KMS-11 (cell line): Measurements from ENCODE around the gene CAMKMT.

ENCODE experiments used
- H2AFZ ChIP-seq: fragments of 200-600 bp; sonication (generic); 2 replicates; pipeline ENCODE4 v1.6.1; 2016; ENCODE audit warnings: antibody characterized with exemption, mixed run types, low read depth
- H3K27ac ChIP-seq: fragments of 200-600 bp; sonication (generic); 2 replicates; pipeline ENCODE4 v1.6.1; 2016; ENCODE audit warnings: mild to moderate bottlenecking, mixed run types
- H3K27me3 ChIP-seq: fragments of 200-600 bp; sonication (generic); 2 replicates; pipeline ENCODE4 v1.6.1; 2017; ENCODE audit warnings: mild to moderate bottlenecking, low read depth, mixed run types, moderate library complexity; ENCODE audit not compliant: insufficient read depth
- H3K36me3 ChIP-seq: fragments of 200-600 bp; sonication (generic); 2 replicates; pipeline ENCODE4 v1.6.1; 2017; ENCODE audit warnings: mild to moderate bottlenecking, mixed run types; ENCODE audit not compliant: insufficient read depth
- H3K4me1 ChIP-seq: fragments of 200-600 bp; sonication (generic); 2 replicates; pipeline ENCODE4 v1.6.1; 2016; ENCODE audit warnings: mild to moderate bottlenecking, low read depth, mixed run types; ENCODE audit not compliant: poor library complexity, severe bottlenecking
- H3K4me2 ChIP-seq: fragments of 200-600 bp; sonication (generic); 2 replicates; pipeline ENCODE4 v1.7.0; 2016; ENCODE audit warnings: mild to moderate bottlenecking, mixed run types
- H3K4me3 ChIP-seq: fragments of 200-600 bp; sonication (generic); IDR thresholded peaks from 2 replicates; pipeline ENCODE4 v1.6.1; 2017; ENCODE audit warnings: low read depth, low read length, mixed read lengths; ENCODE audit not compliant: insufficient read depth
- H3K79me2 ChIP-seq: fragments of 200-600 bp; sonication (generic); 2 replicates; pipeline ENCODE4 v1.6.1; 2016; ENCODE audit warnings: low read depth, mixed run types; ENCODE audit not compliant: insufficient read depth
- H3K9ac ChIP-seq: fragments of 200-600 bp; sonication (generic); 2 replicates; pipeline ENCODE4 v1.6.1; 2016; ENCODE audit warnings: mild to moderate bottlenecking, mixed run types
- H4K20me1 ChIP-seq: fragments of 200-600 bp; sonication (generic); 2 replicates; pipeline ENCODE4 v1.6.1; 2016; ENCODE audit warnings: mild to moderate bottlenecking, mixed run types; ENCODE audit not compliant: insufficient read depth
- TF ChIP-seq, protein P1 (sequence below): fragments of 200-600 bp; sonication (generic); conservative IDR thresholded peaks from 2 replicates; pipeline ENCODE4 v1.6.1; 2017; ENCODE audit warnings: low read depth, mild to moderate bottlenecking, antibody characterized with exemption, low read length, moderate library complexity, mixed read lengths

CAMKMT gene

DNA sequence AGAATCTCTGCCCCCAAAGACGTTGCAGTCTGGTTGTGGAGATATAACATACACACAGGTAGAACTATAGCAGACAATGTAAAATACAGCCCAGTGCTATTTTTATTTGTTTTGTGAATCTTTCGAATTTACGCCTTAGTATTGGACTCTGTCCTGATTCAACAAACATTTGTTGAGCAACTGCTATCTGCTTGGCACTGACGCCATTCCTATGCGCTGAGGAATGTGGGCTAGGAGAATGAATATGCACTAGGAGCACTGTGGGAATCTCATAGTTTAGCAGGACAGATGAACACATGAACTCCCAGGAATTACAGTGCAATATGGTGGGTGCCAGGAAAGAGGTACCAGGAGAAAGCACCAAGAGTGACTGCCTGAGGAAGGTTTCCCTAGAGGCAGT lies 398.1 kb downstream of the CAMKMT start:
- H3K27me3 ChIP-seq, result no peaks in the 10 kb centered on the region
- H3K4me3 ChIP-seq, result no peak overlapping the region
- no peak overlapping the region for H3K9ac ChIP-seq
- H3K27ac ChIP-seq, result no peak overlapping the region
- no peaks in the 10 kb centered on the region for H4K20me1 ChIP-seq
- H2AFZ ChIP-seq, result no peak overlapping the region
- TF ChIP-seq, protein P1, sequence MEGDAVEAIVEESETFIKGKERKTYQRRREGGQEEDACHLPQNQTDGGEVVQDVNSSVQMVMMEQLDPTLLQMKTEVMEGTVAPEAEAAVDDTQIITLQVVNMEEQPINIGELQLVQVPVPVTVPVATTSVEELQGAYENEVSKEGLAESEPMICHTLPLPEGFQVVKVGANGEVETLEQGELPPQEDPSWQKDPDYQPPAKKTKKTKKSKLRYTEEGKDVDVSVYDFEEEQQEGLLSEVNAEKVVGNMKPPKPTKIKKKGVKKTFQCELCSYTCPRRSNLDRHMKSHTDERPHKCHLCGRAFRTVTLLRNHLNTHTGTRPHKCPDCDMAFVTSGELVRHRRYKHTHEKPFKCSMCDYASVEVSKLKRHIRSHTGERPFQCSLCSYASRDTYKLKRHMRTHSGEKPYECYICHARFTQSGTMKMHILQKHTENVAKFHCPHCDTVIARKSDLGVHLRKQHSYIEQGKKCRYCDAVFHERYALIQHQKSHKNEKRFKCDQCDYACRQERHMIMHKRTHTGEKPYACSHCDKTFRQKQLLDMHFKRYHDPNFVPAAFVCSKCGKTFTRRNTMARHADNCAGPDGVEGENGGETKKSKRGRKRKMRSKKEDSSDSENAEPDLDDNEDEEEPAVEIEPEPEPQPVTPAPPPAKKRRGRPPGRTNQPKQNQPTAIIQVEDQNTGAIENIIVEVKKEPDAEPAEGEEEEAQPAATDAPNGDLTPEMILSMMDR, result no peak
- H3K36me3 ChIP-seq, result no peaks in the 10 kb centered on the region
- no peaks in the 10 kb centered on the region for H3K79me2 ChIP-seq
- peaks cover 14% of the 10 kb centered on the region for H3K4me1 ChIP-seq
- peak overlapping the region; percentile 58 for H3K4me2 ChIP-seq

DNA sequence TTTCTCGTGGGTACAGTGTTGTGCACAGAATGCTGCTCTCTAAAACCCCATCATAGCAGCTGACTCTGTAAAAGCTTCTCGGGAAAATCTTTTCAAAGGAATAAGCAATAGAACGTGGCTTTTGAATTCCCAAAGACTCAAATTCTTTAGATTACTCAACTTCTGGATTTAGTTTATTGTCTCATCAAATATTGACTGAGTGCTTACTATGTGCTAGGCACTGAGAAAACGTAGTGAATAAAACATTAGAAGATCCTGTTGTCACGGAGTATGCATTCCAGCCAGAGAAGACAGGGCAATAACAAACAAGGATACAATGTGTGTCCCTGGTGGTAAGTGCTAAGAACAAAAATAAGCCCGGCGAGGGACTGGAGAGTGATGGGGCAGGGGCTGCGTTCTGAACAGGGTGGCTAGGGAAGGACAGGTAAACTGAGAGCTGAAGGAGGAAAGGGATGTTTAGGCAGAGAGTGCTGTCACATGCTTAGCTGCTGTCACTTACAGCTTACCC lies 401.6 kb downstream of the CAMKMT start:
- no peak overlapping the region for H2AFZ ChIP-seq
- H3K4me1 ChIP-seq, result peaks cover 14% of the 10 kb centered on the region
- H3K9ac ChIP-seq, result no peak overlapping the region
- no peaks in the 10 kb centered on the region for H3K27me3 ChIP-seq
- H4K20me1 ChIP-seq, result no peaks in the 10 kb centered on the region
- H3K4me3 ChIP-seq, result no peak overlapping the region
- no peak overlapping the region for H3K4me2 ChIP-seq
- H3K27ac ChIP-seq, result no peak overlapping the region
- TF ChIP-seq, protein P1, result no peak
- H3K79me2 ChIP-seq, result no peaks in the 10 kb centered on the region
- no peaks in the 10 kb centered on the region for H3K36me3 ChIP-seq

DNA sequence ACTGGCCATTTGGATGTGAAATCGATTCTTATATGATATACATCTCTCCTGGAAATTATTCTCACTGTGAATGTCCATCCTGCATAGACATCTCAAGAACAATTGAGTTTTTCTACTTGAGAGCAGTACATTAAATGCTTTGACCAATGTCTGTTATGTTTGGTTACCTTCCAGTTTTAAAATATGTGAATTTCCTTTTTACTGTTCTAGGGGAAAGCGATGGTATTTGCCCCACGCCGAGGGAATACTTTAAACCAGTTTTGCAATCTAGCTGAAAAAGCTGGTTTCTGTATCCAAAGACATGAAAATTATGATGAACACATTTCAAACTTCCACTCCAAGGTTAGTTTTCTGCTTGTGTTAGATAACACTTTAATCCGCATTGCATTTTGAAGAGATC lies 404.5 kb downstream of the CAMKMT start:
- no peaks in the 10 kb centered on the region for H3K4me1 ChIP-seq
- no peaks in the 10 kb centered on the region for H3K79me2 ChIP-seq
- no peak overlapping the region for H3K4me3 ChIP-seq
- H3K36me3 ChIP-seq, result no peaks in the 10 kb centered on the region
- no peak overlapping the region for H2AFZ ChIP-seq
- no peak overlapping the region for H3K27ac ChIP-seq
- H4K20me1 ChIP-seq, result no peaks in the 10 kb centered on the region
- no peaks in the 10 kb centered on the region for H3K27me3 ChIP-seq
- H3K4me2 ChIP-seq, result no peak overlapping the region
- TF ChIP-seq, protein P1, result no peak
- no peak overlapping the region for H3K9ac ChIP-seq

DNA sequence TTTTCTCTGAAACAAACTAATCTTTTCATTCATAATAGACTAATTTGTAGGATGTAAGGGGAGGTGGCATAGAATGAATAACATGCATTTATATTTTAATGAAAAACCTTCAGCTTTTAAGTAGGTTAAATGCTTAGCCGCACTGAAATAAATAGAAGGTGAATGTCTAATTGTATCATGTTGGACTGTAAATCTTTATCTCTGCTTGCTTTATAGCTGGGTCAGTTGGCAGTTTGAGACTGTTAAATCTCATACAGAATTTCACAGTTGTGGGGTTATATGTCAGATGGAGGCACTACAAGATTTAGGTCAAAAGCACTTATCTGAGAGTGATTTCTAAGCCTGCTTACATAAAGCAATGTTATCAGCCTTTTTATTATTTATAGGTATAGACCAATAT lies 405.0 kb downstream of the CAMKMT start:
- no peak overlapping the region for H3K4me3 ChIP-seq
- TF ChIP-seq, protein P1, result no peak
- no peaks in the 10 kb centered on the region for H4K20me1 ChIP-seq
- H3K9ac ChIP-seq, result no peak overlapping the region
- H3K79me2 ChIP-seq, result no peaks in the 10 kb centered on the region
- H3K27ac ChIP-seq, result no peak overlapping the region
- no peaks in the 10 kb centered on the region for H3K4me1 ChIP-seq
- H3K36me3 ChIP-seq, result no peaks in the 10 kb centered on the region
- no peaks in the 10 kb centered on the region for H3K27me3 ChIP-seq
- H3K4me2 ChIP-seq, result no peak overlapping the region
- no peak overlapping the region for H2AFZ ChIP-seq
